ENCODE results near the gene TCP11. TPM values are rescaled to one million over a fixed set of nuclear protein-coding genes. Genes with fewer than 3 reads are reported as not detected.

Gene TCP11
- total RNA-seq, 4 donors from 2014 or later, result 1.8 TPM; not detected in 3

GRCh38 chr6:35105078-35105477 is 36.1 kb downstream of the TCP11 start:
- intact Hi-C loops (cut with DNase I; ENCODE audit: low total_unique reads), result no loop called here
- Histone ChIP-seq H3K27me3 (no peaks in the 10 kb centered on the region), H3K9me3 (no peaks in the 10 kb centered on the region), H3K4me3 (no peak overlapping the region), H3K4me1 (no peaks in the 10 kb centered on the region), H3K36me3 (no peaks in the 10 kb centered on the region), H3K27ac (no peak overlapping the region)
- no peak for TF ChIP-seq CTCF (IDR thresholded peaks at IDR 0.05)
- no peak for TF ChIP-seq POLR2A (IDR thresholded peaks at IDR 0.05)
- no peak for DNase-seq

GRCh38 chr6:35099116-35099515 is 42.0 kb downstream of the TCP11 start:
- no peaks in the 10 kb centered on the region for H3K4me1 ChIP-seq
- no peaks in the 10 kb centered on the region for H3K36me3 ChIP-seq
- H3K27ac ChIP-seq, result no peak overlapping the region
- no peaks in the 10 kb centered on the region for H3K9me3 ChIP-seq
- DNase-seq, result no peak
- no peak for TF ChIP-seq CTCF (IDR thresholded peaks at IDR 0.05)
- TF ChIP-seq POLR2A (IDR thresholded peaks at IDR 0.05), result no peak
- H3K27me3 ChIP-seq, result no peaks in the 10 kb centered on the region
- no peak overlapping the region for H3K4me3 ChIP-seq
- intact Hi-C loops (cut with DNase I; ENCODE audit: low total_unique reads), result no loop called here

- Histone ChIP-seq H3K9me3 (no peaks in the 10 kb centered on the region), H3K36me3 (no peaks in the 10 kb centered on the region), H3K4me1 (peaks cover 0 to 10% of the 10 kb centered on the region in 2 donors), H3K27ac (no peak overlapping the region), H3K4me3 (no peak overlapping the region), H3K27me3 (no peaks in the 10 kb centered on the region)
- DNase-seq, result no peak
- TF ChIP-seq CTCF (IDR thresholded peaks at IDR 0.05) (no peak), POLR2A (IDR thresholded peaks at IDR 0.05) (no peak)
- intact Hi-C loops (cut with DNase I; ENCODE audit: low total_unique reads), result no loop called here
Observed at GRCh38 chr6:35096129-35096862, 44.8 kb downstream of the TCP11 start.

GRCh38 chr6:35094183-35094582 is 47.0 kb downstream of the TCP11 start:
- Histone ChIP-seq H3K4me3 (no peak overlapping the region), H3K36me3 (no peaks in the 10 kb centered on the region), H3K4me1 (peaks cover 0 to 10% of the 10 kb centered on the region in 2 donors), H3K27me3 (no peaks in the 10 kb centered on the region), H3K9me3 (no peaks in the 10 kb centered on the region), H3K27ac (no peak overlapping the region)
- intact Hi-C loops (cut with DNase I; ENCODE audit: low total_unique reads), result no loop called here
- DNase-seq, result no peak
- TF ChIP-seq POLR2A (IDR thresholded peaks at IDR 0.05) (no peak), CTCF (IDR thresholded peaks at IDR 0.05) (no peak)

- Histone ChIP-seq H3K9me3 (no peaks in the 10 kb centered on the region), H3K27me3 (no peaks in the 10 kb centered on the region), H3K4me1 (peaks cover 0 to 10% of the 10 kb centered on the region in 2 donors), H3K4me3 (no peak overlapping the region), H3K27ac (no peak overlapping the region), H3K36me3 (no peaks in the 10 kb centered on the region)
- no peak for DNase-seq
- no peak for TF ChIP-seq POLR2A (IDR thresholded peaks at IDR 0.05)
- no peak for TF ChIP-seq CTCF (IDR thresholded peaks at IDR 0.05)
- intact Hi-C loops (cut with DNase I; ENCODE audit: low total_unique reads), result no loop called here
Observed at GRCh38 chr6:35093783-35094182, 47.4 kb downstream of the TCP11 start.
